CD4-positive, alpha-beta T cell treated with Interleukin-6 for 4 hours (primary cell): ENCODE results near the gene GMEB2.
"Not testable (repeated sequence)": the region's sequence is repeated elsewhere in the genome, so short reads cannot be mapped to it uniquely, and the experiment has no call there.

Source experiments
- DNase-seq: peaks from one replicate; pipeline ENCODE4 v3.0.0-alpha.2; 2020; ENCODE audit warnings: mixed read lengths

Gene GMEB2

GRCh38 chr20:63568986-63569949, 57.6 kb downstream of the GMEB2 start:
- DNase-seq, result no peak

GRCh38 chr20:63568170-63568981, 58.5 kb downstream of the GMEB2 start:
- DNase-seq, result peak; percentile 32

- DNase-seq, result peak; percentile 62
Observed at GRCh38 chr20:63567386-63568169, 59.3 kb downstream of the GMEB2 start.

GRCh38 chr20:63567136-63567385, 59.8 kb downstream of the GMEB2 start:
- DNase-seq, result peak; percentile 8

- DNase-seq, result no peak
Observed at GRCh38 chr20:63566395-63567135, 60.3 kb downstream of the GMEB2 start.

GRCh38 chr20:63565699-63566335, 61.1 kb downstream of the GMEB2 start:
- DNase-seq, result no peak

- DNase-seq, result no peak
Observed at GRCh38 chr20:63565021-63565698, 61.7 kb downstream of the GMEB2 start.

GRCh38 chr20:63564036-63564810, 62.7 kb downstream of the GMEB2 start:
- DNase-seq, result no peak

- no peak for DNase-seq
Observed at GRCh38 chr20:63563225-63563935, 63.5 kb downstream of the GMEB2 start.

GRCh38 chr20:63562461-63563224, 64.3 kb downstream of the GMEB2 start:
- DNase-seq, result no peak

- DNase-seq, result no peak
Observed at GRCh38 chr20:63561624-63562396, 65.1 kb downstream of the GMEB2 start.

- no peak for DNase-seq
Observed at GRCh38 chr20:63560856-63561609, 65.9 kb downstream of the GMEB2 start.

- no peak for DNase-seq
Observed at GRCh38 chr20:63560333-63560805, 66.5 kb downstream of the GMEB2 start.

- not testable (repeated sequence) for DNase-seq
Observed at GRCh38 chr20:63559485-63560332, 67.2 kb downstream of the GMEB2 start.

- DNase-seq, result no peak
Observed at GRCh38 chr20:63558804-63559484, 68.0 kb downstream of the GMEB2 start.

- no peak for DNase-seq
Observed at GRCh38 chr20:63557481-63557891, 69.4 kb downstream of the GMEB2 start.
